Left ventricle myocardium inferior (tissue), 1 donor: ENCODE measurements around the gene ARMC9. TPM values are rescaled to one million over a fixed set of nuclear protein-coding genes. Genes with fewer than 3 reads are reported as not detected.

Source experiments
- DNase-seq: peaks from one replicate; pipeline ENCODE4 v3.0.0-alpha.2; 2020
- H3K27ac ChIP-seq: fragments of 200-600 bp; replicated peaks from 2 replicates; pipeline ENCODE4 v1.8.0; 2021
- H3K27me3 ChIP-seq: fragments of 200-600 bp; 2 replicates; pipeline ENCODE4 v1.8.0; 2021; ENCODE audit warnings: low read depth
- H3K36me3 ChIP-seq: fragments of 200-600 bp; 2 replicates; pipeline ENCODE4 v1.8.0; 2021
- H3K4me1 ChIP-seq: fragments of 200-600 bp; 2 replicates; pipeline ENCODE4 v1.8.0; 2021
- H3K4me3 ChIP-seq: fragments of 200-600 bp; 2 replicates; pipeline ENCODE4 v1.8.0; 2021; ENCODE audit warnings: mild to moderate bottlenecking, moderate library complexity
- H3K9me3 ChIP-seq: fragments of 200-600 bp; replicated peaks from 2 replicates; pipeline ENCODE4 v1.8.0; 2021
- CTCF ChIP-seq: fragments of 200-600 bp; IDR thresholded peaks from 2 replicates; pipeline ENCODE4 v1.8.0; 2021; ENCODE audit warnings: antibody characterized with exemption, mild to moderate bottlenecking, borderline replicate concordance
- intact Hi-C: fragments of 100-400 bp; cut with micrococcal nuclease; formaldehyde crosslinking; loops from one replicate; pipeline ENCODE4 v1.11.0; 2022
- total RNA-seq: library from RNA; stranded (reverse); fragmentation: NEBNext Ultra II Directional; extraction: Animal tissue kit (Norgen Biotek cat#: 25700); gene quantifications from one replicate; pipeline ENCODE4 v1.2.1, GENCODE V29; 2021
- donor health status: DM: no; HTN: yes; CAD: no; lungs with severe emphysema.

The ARMC9 gene
- total RNA-seq, 1 donor from 2014 or later = 3.1 TPM

- Histone ChIP-seq H3K4me3 (peak overlapping the region; percentile 83), H3K36me3 (no peaks in the 10 kb centered on the region), H3K9me3 (no peaks in the 10 kb centered on the region), H3K4me1 (peaks cover 22% of the 10 kb centered on the region), H3K27ac (peak overlapping the region; percentile 63), H3K27me3 (no peaks in the 10 kb centered on the region)
- intact Hi-C loops = loop anchor here (10.0 kb wide), 1 partner anchor 94 kb away; no protein-coding TSS in a partner anchor
- TF ChIP-seq CTCF = no peak
- no peak for DNase-seq
These were observed 788 bp downstream of the ARMC9 start for GRCh38 chr2:231199219-231199618.

GRCh38 chr2:231200805-231201474 is 2.5 kb downstream of the ARMC9 start:
- no peak overlapping the region for H3K4me3 ChIP-seq

GRCh38 chr2:231201475-231201814 is 3.0 kb downstream of the ARMC9 start:
- DNase-seq = no peak
- H3K36me3 ChIP-seq = no peaks in the 10 kb centered on the region
- no peak for TF ChIP-seq CTCF
- H3K9me3 ChIP-seq = no peaks in the 10 kb centered on the region
- no peak overlapping the region for H3K27ac ChIP-seq
- H3K4me3 ChIP-seq = no peak overlapping the region
- H3K27me3 ChIP-seq = no peaks in the 10 kb centered on the region
- H3K4me1 ChIP-seq = peaks cover 22% of the 10 kb centered on the region
- intact Hi-C loops = no loop called here

More at GRCh38 chr2:231200805-231201474, 2.5 kb downstream of the ARMC9 start:
- TF ChIP-seq CTCF = no peak
- peaks cover 22% of the 10 kb centered on the region for H3K4me1 ChIP-seq
- intact Hi-C loops = no loop called here
- no peaks in the 10 kb centered on the region for H3K27me3 ChIP-seq
- no peaks in the 10 kb centered on the region for H3K9me3 ChIP-seq
- H3K36me3 ChIP-seq = no peaks in the 10 kb centered on the region
- no peak for DNase-seq
- no peak overlapping the region for H3K27ac ChIP-seq

- TF ChIP-seq CTCF = no peak
- no peaks in the 10 kb centered on the region for H3K27me3 ChIP-seq
- intact Hi-C loops = no loop called here
- H3K4me1 ChIP-seq = peaks cover 16% of the 10 kb centered on the region
- H3K4me3 ChIP-seq = no peak overlapping the region
- H3K27ac ChIP-seq = no peak overlapping the region
- no peak for DNase-seq
- H3K9me3 ChIP-seq = no peaks in the 10 kb centered on the region
- peaks cover under 1% of the 10 kb centered on the region for H3K36me3 ChIP-seq
These were observed 4.7 kb downstream of the ARMC9 start for GRCh38 chr2:231203087-231203486.

- no peak overlapping the region for H3K4me3 ChIP-seq
- no peaks in the 10 kb centered on the region for H3K27me3 ChIP-seq
- DNase-seq = no peak
- H3K4me1 ChIP-seq = peaks cover 5% of the 10 kb centered on the region
- H3K36me3 ChIP-seq = peaks cover 9% of the 10 kb centered on the region
- H3K9me3 ChIP-seq = no peaks in the 10 kb centered on the region
- no peak for TF ChIP-seq CTCF
- intact Hi-C loops = no loop called here
- no peak overlapping the region for H3K27ac ChIP-seq
These were observed 5.7 kb downstream of the ARMC9 start for GRCh38 chr2:231204146-231204545.
